Natural killer cell treated with Interleukin-12 subunit alpha and Interleukin-12 subunit beta and Interleukin-15 and Interleukin-18, amount 100 ng/mL, for 72 hours (primary cell): ENCODE data around the gene ENTPD1. TPM values are rescaled to one million over a fixed set of nuclear protein-coding genes. Genes with fewer than 3 reads are reported as not detected.

ENCODE experiments used
- ATAC-seq, 2 donors: fragments of 150-1000 bp; cut with Tn5 transposase in 1 of 2; sonication (Bioruptor Pico), chemical (Tn5 transposase) in 1 of 2; 2 replicates each; pipeline ENCODE4 v1.10.0; 2021
- DNase-seq: peaks from one replicate; pipeline ENCODE4 v3.0.0; 2022; ENCODE audit warnings: low spot score
- H3K27ac Mint-ChIP-seq, 2 donors: 1 replicate in 1 of 2; 2 replicates in 1 of 2; pipeline ENCODE4 v1.8.0; 2022; ENCODE audit warnings: mixed read lengths in 2 of 2, mild to moderate bottlenecking in 1 of 2, moderate library complexity in 1 of 2
- H3K27me3 Mint-ChIP-seq, 2 donors: 1 replicate in 1 of 2; 2 replicates in 1 of 2; pipeline ENCODE4 v1.8.0; 2022; ENCODE audit warnings: mixed read lengths in 2 of 2
- H3K36me3 Mint-ChIP-seq: one replicate; pipeline ENCODE4 v1.8.0; 2022; ENCODE audit warnings: mixed read lengths
- H3K4me1 Mint-ChIP-seq, 2 donors: 1 replicate in 1 of 2; 2 replicates in 1 of 2; pipeline ENCODE4 v1.8.0; 2022; ENCODE audit warnings: low read depth in 2 of 2, mixed read lengths in 2 of 2, mild to moderate bottlenecking in 1 of 2
- H3K4me3 Mint-ChIP-seq: one replicate; pipeline ENCODE4 v1.8.0; 2022; ENCODE audit warnings: mixed read lengths
- H3K9me3 Mint-ChIP-seq: 2 replicates; pipeline ENCODE4 v1.8.0; 2022; ENCODE audit warnings: mixed read lengths
- total RNA-seq, 2 donors: library from RNA; stranded (reverse); gene quantifications; one replicate each; pipeline ENCODE4 v1.2.3, GENCODE V29; 2022

The ENTPD1 gene
- total RNA-seq, 2 donors from 2014 or later: 56.4 to 111 TPM

- H3K36me3 Mint-ChIP-seq: peaks cover 18% of the 10 kb centered on the region
- no peak overlapping the region for H3K27ac Mint-ChIP-seq
Observed at GRCh38 chr10:95814011-95814727, 58.2 kb downstream of the ENTPD1 start.

GRCh38 chr10:95815133-95815532 is 59.2 kb downstream of the ENTPD1 start:
- Mint-ChIP-seq H3K27me3 (no peaks in the 10 kb centered on the region), H3K36me3 (peaks cover 18% of the 10 kb centered on the region), H3K4me1 (peaks cover 17 to 18% of the 10 kb centered on the region in 2 donors), H3K27ac (no peak overlapping the region), H3K9me3 (peaks cover 4% of the 10 kb centered on the region), H3K4me3 (no peak overlapping the region)
- DNase-seq (no peak), ATAC-seq (no peak)

More at GRCh38 chr10:95814011-95814727, 58.2 kb downstream of the ENTPD1 start:
- H3K4me3 Mint-ChIP-seq: no peak overlapping the region
- peaks cover 10 to 12% of the 10 kb centered on the region in 2 donors for H3K4me1 Mint-ChIP-seq
- H3K27me3 Mint-ChIP-seq: no peaks in the 10 kb centered on the region
- DNase-seq: no peak
- peaks cover 4% of the 10 kb centered on the region for H3K9me3 Mint-ChIP-seq
- no peak for ATAC-seq

- ATAC-seq (no peak), DNase-seq (no peak)
- no peak overlapping the region for H3K4me3 Mint-ChIP-seq
- H3K36me3 Mint-ChIP-seq: peaks cover 14% of the 10 kb centered on the region
- H3K9me3 Mint-ChIP-seq: peaks cover under 1% of the 10 kb centered on the region
- H3K27me3 Mint-ChIP-seq: no peaks in the 10 kb centered on the region
- peaks cover 22 to 24% of the 10 kb centered on the region in 2 donors for H3K4me1 Mint-ChIP-seq
- no peak overlapping the region for H3K27ac Mint-ChIP-seq
Observed at GRCh38 chr10:95815701-95816240, 59.8 kb downstream of the ENTPD1 start.

GRCh38 chr10:95818010-95818409 is 62.0 kb downstream of the ENTPD1 start:
- Mint-ChIP-seq H3K36me3 (peaks cover 9% of the 10 kb centered on the region), H3K4me1 (peaks cover 26 to 31% of the 10 kb centered on the region in 2 donors), H3K9me3 (no peaks in the 10 kb centered on the region)

GRCh38 chr10:95818668-95819067 is 62.7 kb downstream of the ENTPD1 start:
- Mint-ChIP-seq H3K9me3 (no peaks in the 10 kb centered on the region), H3K27ac (peak overlapping the region; percentile 67 to 83), H3K4me1 (peaks cover 30 to 34% of the 10 kb centered on the region in 2 donors), H3K27me3 (no peaks in the 10 kb centered on the region), H3K36me3 (peaks cover 13% of the 10 kb centered on the region), H3K4me3 (peak overlapping the region; percentile 3)
- no peak for ATAC-seq
- no peak for DNase-seq

More at GRCh38 chr10:95818010-95818409, 62.0 kb downstream of the ENTPD1 start:
- H3K27me3 Mint-ChIP-seq: no peaks in the 10 kb centered on the region
- peak overlapping the region; percentile 7 to 67 for H3K27ac Mint-ChIP-seq
- no peak for DNase-seq
- H3K4me3 Mint-ChIP-seq: peak overlapping the region; percentile 3
- ATAC-seq: no peak

GRCh38 chr10:95819620-95820329 is 63.8 kb downstream of the ENTPD1 start:
- DNase-seq: no peak
- H3K4me3 Mint-ChIP-seq: peak overlapping the region; percentile 76
- H3K4me1 Mint-ChIP-seq: peaks cover 27 to 33% of the 10 kb centered on the region in 2 donors
- peaks cover 13% of the 10 kb centered on the region for H3K36me3 Mint-ChIP-seq
- no peaks in the 10 kb centered on the region for H3K27me3 Mint-ChIP-seq
- ATAC-seq: peak; percentile 48 to 64
- H3K9me3 Mint-ChIP-seq: no peaks in the 10 kb centered on the region
- peak overlapping the region; percentile 65 to 83 for H3K27ac Mint-ChIP-seq

- Mint-ChIP-seq H3K36me3 (peaks cover 13% of the 10 kb centered on the region), H3K27me3 (no peaks in the 10 kb centered on the region), H3K4me3 (peak overlapping the region; percentile 7), H3K4me1 (peaks cover 24 to 31% of the 10 kb centered on the region in 2 donors), H3K27ac (peak overlapping the region; percentile 65 to 83), H3K9me3 (no peaks in the 10 kb centered on the region)
- no peak for DNase-seq
- ATAC-seq: no peak
Observed at GRCh38 chr10:95820363-95820762, 64.4 kb downstream of the ENTPD1 start.

GRCh38 chr10:95821720-95822119 is 65.8 kb downstream of the ENTPD1 start:
- Mint-ChIP-seq H3K4me1 (peaks cover 24 to 35% of the 10 kb centered on the region in 2 donors), H3K9me3 (peaks cover 4% of the 10 kb centered on the region), H3K27ac (peak overlapping the region; percentile 47 to 83), H3K4me3 (peak overlapping the region; percentile 30), H3K27me3 (no peaks in the 10 kb centered on the region), H3K36me3 (peaks cover 17% of the 10 kb centered on the region)
- ATAC-seq (peak; percentile 50 to 78), DNase-seq (no peak)

- H3K36me3 Mint-ChIP-seq: peaks cover 14% of the 10 kb centered on the region
- DNase-seq (no peak), ATAC-seq (no peak)
- peaks cover 4% of the 10 kb centered on the region for H3K9me3 Mint-ChIP-seq
- no peaks in the 10 kb centered on the region for H3K27me3 Mint-ChIP-seq
- peaks cover 47 to 51% of the 10 kb centered on the region in 2 donors for H3K4me1 Mint-ChIP-seq
- H3K27ac Mint-ChIP-seq: peak overlapping the region; percentile 93 to 99
- H3K4me3 Mint-ChIP-seq: peak overlapping the region; percentile 85
Observed at GRCh38 chr10:95830044-95830443, 74.1 kb downstream of the ENTPD1 start.

- Mint-ChIP-seq H3K27me3 (no peaks in the 10 kb centered on the region), H3K9me3 (peaks cover 4% of the 10 kb centered on the region), H3K4me1 (peaks cover 57 to 61% of the 10 kb centered on the region in 2 donors), H3K27ac (peak overlapping the region; percentile 93 to 99), H3K4me3 (peak overlapping the region; percentile 85), H3K36me3 (peaks cover 21% of the 10 kb centered on the region)
- no peak for ATAC-seq
- no peak for DNase-seq
Observed at GRCh38 chr10:95831076-95831475, 75.1 kb downstream of the ENTPD1 start.

GRCh38 chr10:95831515-95831914 is 75.6 kb downstream of the ENTPD1 start:
- Mint-ChIP-seq H3K4me3 (peak overlapping the region; percentile 85), H3K27me3 (no peaks in the 10 kb centered on the region), H3K9me3 (peaks cover 2% of the 10 kb centered on the region), H3K36me3 (peaks cover 18% of the 10 kb centered on the region), H3K4me1 (peaks cover 56 to 65% of the 10 kb centered on the region in 2 donors), H3K27ac (peak overlapping the region; percentile 93 to 99)
- ATAC-seq: peak in 1 of 2 donors; percentile 28
- no peak for DNase-seq

GRCh38 chr10:95832216-95833041 is 76.5 kb downstream of the ENTPD1 start:
- H3K36me3 Mint-ChIP-seq: peaks cover 14% of the 10 kb centered on the region
- H3K4me1 Mint-ChIP-seq: peaks cover 62 to 74% of the 10 kb centered on the region in 2 donors
- peak overlapping the region; percentile 85 for H3K4me3 Mint-ChIP-seq
- H3K9me3 Mint-ChIP-seq: no peaks in the 10 kb centered on the region
- peak overlapping the region; percentile 93 to 99 for H3K27ac Mint-ChIP-seq
- H3K27me3 Mint-ChIP-seq: no peaks in the 10 kb centered on the region
- ATAC-seq: peak; percentile 94
- DNase-seq: peak; percentile 87

- no peak for DNase-seq
- Mint-ChIP-seq H3K4me1 (peaks cover 69 to 81% of the 10 kb centered on the region in 2 donors), H3K36me3 (peaks cover 17% of the 10 kb centered on the region), H3K27ac (peak overlapping the region; percentile 93 to 99), H3K4me3 (peak overlapping the region; percentile 85), H3K9me3 (no peaks in the 10 kb centered on the region), H3K27me3 (no peaks in the 10 kb centered on the region)
- ATAC-seq: no peak
Observed at GRCh38 chr10:95833042-95833610, 77.2 kb downstream of the ENTPD1 start.
